Lower lobe of right lung (tissue), 2 donors: Measurements from ENCODE around the gene OR10H5. TPM values are rescaled to one million over a fixed set of nuclear protein-coding genes. Genes with fewer than 3 reads are reported as not detected.
"Not testable (repeated sequence)": the region's sequence is repeated elsewhere in the genome, so short reads cannot be mapped to it uniquely, and the experiment has no call there.

Source experiments
- ATAC-seq, 2 donors: fragments of 200-7000 bp; cut with Tn5 transposase; one replicate each; pipeline ENCODE4 v1.9.1; 2020 to 2022; ENCODE audit warnings: mild to moderate bottlenecking in 2 of 2, moderate library complexity in 2 of 2
- DNase-seq: peaks from one replicate; pipeline ENCODE4 v3.0.0-alpha.2; 2020
- H3K27ac ChIP-seq: fragments of 200-600 bp; one replicate; pipeline ENCODE4 v1.8.0; 2022
- H3K27me3 ChIP-seq: fragments of 200-600 bp; one replicate; pipeline ENCODE4 v1.8.0; 2022; ENCODE audit warnings: low read depth
- H3K36me3 ChIP-seq: fragments of 200-600 bp; one replicate; pipeline ENCODE4 v1.8.0; 2022; ENCODE audit warnings: mild to moderate bottlenecking
- H3K4me1 ChIP-seq: fragments of 200-600 bp; one replicate; pipeline ENCODE4 v1.8.0; 2022
- H3K4me3 ChIP-seq: fragments of 200-600 bp; one replicate; pipeline ENCODE4 v1.8.0; 2022; ENCODE audit warnings: mild to moderate bottlenecking
- H3K9me3 ChIP-seq: fragments of 200-600 bp; one replicate; pipeline ENCODE4 v1.8.0; 2022
- CTCF ChIP-seq: fragments of 200-600 bp; IDR thresholded peaks from one replicate; pipeline ENCODE4 v1.8.0; 2022; ENCODE audit warnings: antibody characterized with exemption, mild to moderate bottlenecking
- intact Hi-C: fragments of 100-400 bp; cut with DNase I; formaldehyde crosslinking; loops from one replicate; pipeline ENCODE4 v1.11.0; 2022
- total RNA-seq: library from RNA; stranded (reverse); fragmentation: NEBNext Ultra II Directional; extraction: Animal tissue kit (Norgen Biotek cat#: 25700); gene quantifications from one replicate; pipeline ENCODE4 v1.2.1, GENCODE V29; 2021
- donor health status: DM: no; HTN: yes; CAD: no; lungs with severe emphysema.

Gene OR10H5
- total RNA-seq, 1 donor from 2014 or later, result not detected

- intact Hi-C loops, result no loop called here
- no peaks in the 10 kb centered on the region for H3K36me3 ChIP-seq
- no peaks in the 10 kb centered on the region for H3K9me3 ChIP-seq
- peak overlapping the region; percentile 34 for H3K4me3 ChIP-seq
- H3K27ac ChIP-seq, result peak overlapping the region; percentile 62
- peak; percentile 74 to 80 for ATAC-seq
- peak; percentile 62 for DNase-seq
- no peaks in the 10 kb centered on the region for H3K27me3 ChIP-seq
- no peak for TF ChIP-seq CTCF
- H3K4me1 ChIP-seq, result peaks cover 8% of the 10 kb centered on the region
Observed at GRCh38 chr19:15779756-15780476, 7.5 kb upstream of the OR10H5 start.

DNA sequence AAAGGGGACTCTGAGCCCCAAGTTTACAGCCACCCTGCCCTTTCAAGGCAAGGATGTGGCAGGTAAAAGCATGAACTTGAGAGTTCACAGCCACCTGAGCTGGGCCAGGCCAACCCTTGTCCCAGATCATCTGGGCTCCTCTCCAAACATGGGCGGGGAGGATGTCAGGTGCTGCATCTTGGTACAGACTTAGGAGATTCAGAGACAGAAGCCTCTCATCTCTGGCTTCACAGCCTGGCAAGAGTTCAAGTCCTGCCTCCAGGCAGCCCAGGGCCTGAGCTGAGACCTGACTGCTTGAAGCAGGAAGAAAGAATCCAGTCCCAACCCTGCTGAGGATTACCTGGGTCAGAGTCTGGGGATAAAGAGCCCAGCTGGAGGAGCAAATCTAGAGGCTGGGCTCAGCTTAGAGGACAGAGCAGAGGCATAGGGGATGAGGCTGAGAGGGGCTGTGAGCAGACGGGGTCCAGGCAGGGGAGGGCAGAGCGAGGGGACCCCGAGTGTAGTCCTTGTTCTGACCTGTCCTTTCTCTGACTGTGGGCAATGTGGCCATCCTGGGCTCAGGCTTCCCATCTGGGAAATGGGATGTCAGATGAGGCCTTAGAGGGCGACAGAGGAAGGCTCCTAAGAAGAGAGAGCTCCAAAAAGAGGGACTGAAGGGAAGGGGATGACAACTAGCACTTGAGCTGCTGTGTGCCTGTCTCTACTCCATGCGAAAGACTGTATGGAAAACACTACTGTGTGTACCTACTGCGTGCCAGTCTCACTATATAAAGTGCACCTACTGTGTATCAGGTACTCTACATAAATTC, 6.6 kb upstream of the OR10H5 start:
- ATAC-seq, result peak in 1 of 2 donors; percentile 12

DNA sequence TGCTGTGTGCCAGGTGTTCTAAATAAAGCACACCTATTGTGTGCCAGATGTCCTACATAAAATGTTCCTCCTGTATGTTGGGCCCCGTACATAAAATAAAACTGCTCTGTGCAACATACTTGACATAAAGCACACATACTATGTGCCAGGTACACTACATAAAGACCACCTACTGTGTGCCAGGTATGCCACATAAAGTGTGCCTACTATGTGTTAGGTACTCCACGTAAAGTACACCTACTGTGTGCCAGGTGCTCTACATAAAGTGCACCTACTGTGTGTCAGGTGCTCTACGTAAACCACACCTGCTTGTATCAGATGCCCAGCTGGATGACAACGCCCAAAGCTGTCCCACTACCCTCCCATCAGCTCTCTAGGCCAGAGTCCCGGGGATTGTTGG, 5.8 kb upstream of the OR10H5 start:
- H3K4me3 ChIP-seq, result no peak overlapping the region
- ATAC-seq (no peak), DNase-seq (no peak)
- no peaks in the 10 kb centered on the region for H3K36me3 ChIP-seq
- H3K27me3 ChIP-seq, result no peaks in the 10 kb centered on the region
- intact Hi-C loops, result no loop called here
- H3K27ac ChIP-seq, result no peak overlapping the region
- peaks cover 8% of the 10 kb centered on the region for H3K4me1 ChIP-seq
- no peaks in the 10 kb centered on the region for H3K9me3 ChIP-seq
- TF ChIP-seq CTCF, result no peak

More for the DNA sequence above, 6.6 kb upstream of the OR10H5 start:
- peak overlapping the region; percentile 62 for H3K27ac ChIP-seq
- no peak for DNase-seq
- no peaks in the 10 kb centered on the region for H3K9me3 ChIP-seq
- TF ChIP-seq CTCF, result no peak
- intact Hi-C loops, result no loop called here
- peaks cover 8% of the 10 kb centered on the region for H3K4me1 ChIP-seq
- H3K27me3 ChIP-seq, result no peaks in the 10 kb centered on the region
- H3K4me3 ChIP-seq, result no peak overlapping the region
- H3K36me3 ChIP-seq, result no peaks in the 10 kb centered on the region

GRCh38 chr19:15782211-15782610, 5.2 kb upstream of the OR10H5 start:
- Histone ChIP-seq H3K4me3 (no peak overlapping the region), H3K4me1 (peaks cover 8% of the 10 kb centered on the region), H3K36me3 (no peaks in the 10 kb centered on the region), H3K27ac (no peak overlapping the region), H3K9me3 (no peaks in the 10 kb centered on the region), H3K27me3 (no peaks in the 10 kb centered on the region)
- no peak for TF ChIP-seq CTCF
- ATAC-seq (no peak), DNase-seq (no peak)
- intact Hi-C loops, result no loop called here

DNA sequence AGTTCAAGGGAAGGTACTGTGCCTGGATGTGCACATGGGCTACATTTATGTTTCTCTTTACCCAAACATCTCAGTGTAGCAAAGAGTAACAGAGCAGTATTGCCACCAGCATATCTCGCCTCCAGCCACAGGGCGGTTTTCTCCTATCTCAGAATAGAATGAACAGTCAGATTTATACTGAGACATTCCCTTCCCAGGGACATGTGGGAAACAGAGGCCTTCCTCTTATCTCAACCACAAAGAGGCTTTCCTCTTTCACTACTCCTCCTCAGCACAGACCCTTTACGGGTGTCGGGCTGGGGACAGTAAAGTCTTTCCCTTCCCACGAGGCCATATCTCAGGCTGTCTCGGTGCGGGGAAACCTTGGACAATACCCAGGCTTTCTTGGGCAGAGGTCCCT, 4.6 kb upstream of the OR10H5 start:
- ATAC-seq, H3K27ac ChIP-seq, H3K36me3 ChIP-seq, H3K9me3 ChIP-seq, H3K27me3 ChIP-seq, intact Hi-C loops, DNase-seq, H3K4me3 ChIP-seq, H3K4me1 ChIP-seq: not testable (repeated sequence)
